ENCODE results near the gene CD34. TPM values are rescaled to one million over a fixed set of nuclear protein-coding genes. Genes with fewer than 3 reads are reported as not detected.

Gene CD34
- total RNA-seq, 1 donor from 2014 or later: 0.26 TPM

GRCh38 chr1:207956986-207957385 is 46.1 kb upstream of the CD34 start:
- peaks cover 74% of the 10 kb centered on the region for H3K27me3 Mint-ChIP-seq (ENCODE audit: low read depth)
- no peak overlapping the region for H3K4me3 Mint-ChIP-seq
- H3K36me3 Mint-ChIP-seq (ENCODE audit: low read depth): no peaks in the 10 kb centered on the region
- no peaks in the 10 kb centered on the region for H3K4me1 Mint-ChIP-seq
- no peak for DNase-seq (ENCODE audit: low read depth, low spot score)
- no peaks in the 10 kb centered on the region for H3K9me3 Mint-ChIP-seq
- TF ChIP-seq CTCF (conservative IDR thresholded peaks at IDR 0.05): no peak
- H3K27ac Mint-ChIP-seq (ENCODE audit: unreplicated experiment): no peak overlapping the region

GRCh38 chr1:207954104-207954503 is 43.2 kb upstream of the CD34 start:
- Mint-ChIP-seq H3K9me3 (no peaks in the 10 kb centered on the region), H3K27ac (ENCODE audit: unreplicated experiment) (no peak overlapping the region), H3K36me3 (ENCODE audit: low read depth) (no peaks in the 10 kb centered on the region), H3K27me3 (ENCODE audit: low read depth) (peaks cover 55% of the 10 kb centered on the region), H3K4me1 (no peaks in the 10 kb centered on the region), H3K4me3 (no peak overlapping the region)
- no peak for TF ChIP-seq CTCF (conservative IDR thresholded peaks at IDR 0.05)
- DNase-seq (ENCODE audit: low read depth, low spot score): no peak

- Mint-ChIP-seq H3K36me3 (ENCODE audit: low read depth) (no peaks in the 10 kb centered on the region), H3K4me1 (no peaks in the 10 kb centered on the region), H3K4me3 (no peak overlapping the region), H3K27ac (ENCODE audit: unreplicated experiment) (no peak overlapping the region), H3K9me3 (no peaks in the 10 kb centered on the region), H3K27me3 (ENCODE audit: low read depth) (peaks cover 44% of the 10 kb centered on the region)
- no peak for DNase-seq (ENCODE audit: low read depth, low spot score)
- no peak for TF ChIP-seq CTCF (conservative IDR thresholded peaks at IDR 0.05)
Observed at GRCh38 chr1:207952617-207953542, 42.0 kb upstream of the CD34 start.

- no peaks in the 10 kb centered on the region for H3K36me3 Mint-ChIP-seq (ENCODE audit: low read depth)
- H3K4me1 Mint-ChIP-seq: no peaks in the 10 kb centered on the region
- TF ChIP-seq CTCF (conservative IDR thresholded peaks at IDR 0.05): no peak
Observed at GRCh38 chr1:207951652-207952051, 40.7 kb upstream of the CD34 start.

GRCh38 chr1:207950750-207951149 is 39.8 kb upstream of the CD34 start:
- Mint-ChIP-seq H3K27ac (ENCODE audit: unreplicated experiment) (no peak overlapping the region), H3K36me3 (ENCODE audit: low read depth) (no peaks in the 10 kb centered on the region), H3K4me1 (no peaks in the 10 kb centered on the region), H3K27me3 (ENCODE audit: low read depth) (peaks cover 25% of the 10 kb centered on the region), H3K9me3 (no peaks in the 10 kb centered on the region), H3K4me3 (no peak overlapping the region)
- DNase-seq (ENCODE audit: low read depth, low spot score): no peak
- no peak for TF ChIP-seq CTCF (conservative IDR thresholded peaks at IDR 0.05)

More at GRCh38 chr1:207951652-207952051, 40.7 kb upstream of the CD34 start:
- no peak overlapping the region for H3K27ac Mint-ChIP-seq (ENCODE audit: unreplicated experiment)
- no peak overlapping the region for H3K4me3 Mint-ChIP-seq
- no peak for DNase-seq (ENCODE audit: low read depth, low spot score)
- peaks cover 32% of the 10 kb centered on the region for H3K27me3 Mint-ChIP-seq (ENCODE audit: low read depth)
- H3K9me3 Mint-ChIP-seq: no peaks in the 10 kb centered on the region
